DMS153 treated with DMSO at 0.1 percent for 48 hours (cell line): Measurements from ENCODE around the gene MYL7.

Source experiments
- DNase-seq: peaks from one replicate; lab custom pipeline; 2025; ENCODE audit not compliant: unreplicated experiment; lab: John Stamatoyannopoulos, UW

The MYL7 gene

DNA sequence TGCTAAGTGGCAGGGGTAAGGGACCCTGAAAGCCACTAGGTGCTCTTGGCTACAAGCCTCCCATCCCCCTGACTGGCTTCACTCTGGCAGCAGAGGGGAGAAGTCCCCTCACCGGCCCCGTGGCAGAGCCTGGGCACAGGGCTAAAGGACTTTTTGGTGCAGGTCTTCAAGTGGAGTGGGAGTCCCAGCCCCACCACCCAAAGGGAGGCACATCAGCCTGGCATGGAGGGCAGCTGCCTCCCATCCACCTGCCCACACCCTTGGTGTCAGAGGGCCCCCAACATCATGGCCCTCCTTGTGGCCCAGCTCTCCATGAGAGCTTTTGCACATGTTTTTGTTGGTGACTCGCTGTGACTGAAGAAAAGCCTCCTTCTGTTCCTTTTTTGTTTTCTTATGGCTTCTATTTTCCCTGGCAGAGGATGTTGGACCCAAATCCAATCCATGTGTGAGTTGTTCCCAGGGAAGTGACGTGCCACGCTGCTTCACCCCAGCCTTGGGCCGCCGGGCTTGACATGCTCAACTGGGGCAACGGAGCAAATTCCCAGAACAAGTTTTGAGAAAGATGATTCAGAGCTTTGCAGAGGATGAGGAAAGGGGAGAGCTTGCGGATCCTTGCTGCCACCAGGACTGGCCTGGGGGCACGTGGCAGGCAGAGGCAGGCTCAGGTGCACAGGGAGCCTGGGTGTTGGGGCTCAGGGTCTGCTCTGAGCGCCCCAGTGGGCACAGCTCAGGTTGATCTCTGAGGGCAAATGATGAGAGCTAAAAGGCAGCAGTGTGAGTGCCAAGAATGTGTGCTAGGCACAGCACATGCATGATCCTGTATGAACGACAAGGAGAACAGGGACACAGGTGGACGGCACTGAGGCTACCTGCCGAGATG lies 38.9 kb downstream of the MYL7 start:
- DNase-seq, result no peak

DNA sequence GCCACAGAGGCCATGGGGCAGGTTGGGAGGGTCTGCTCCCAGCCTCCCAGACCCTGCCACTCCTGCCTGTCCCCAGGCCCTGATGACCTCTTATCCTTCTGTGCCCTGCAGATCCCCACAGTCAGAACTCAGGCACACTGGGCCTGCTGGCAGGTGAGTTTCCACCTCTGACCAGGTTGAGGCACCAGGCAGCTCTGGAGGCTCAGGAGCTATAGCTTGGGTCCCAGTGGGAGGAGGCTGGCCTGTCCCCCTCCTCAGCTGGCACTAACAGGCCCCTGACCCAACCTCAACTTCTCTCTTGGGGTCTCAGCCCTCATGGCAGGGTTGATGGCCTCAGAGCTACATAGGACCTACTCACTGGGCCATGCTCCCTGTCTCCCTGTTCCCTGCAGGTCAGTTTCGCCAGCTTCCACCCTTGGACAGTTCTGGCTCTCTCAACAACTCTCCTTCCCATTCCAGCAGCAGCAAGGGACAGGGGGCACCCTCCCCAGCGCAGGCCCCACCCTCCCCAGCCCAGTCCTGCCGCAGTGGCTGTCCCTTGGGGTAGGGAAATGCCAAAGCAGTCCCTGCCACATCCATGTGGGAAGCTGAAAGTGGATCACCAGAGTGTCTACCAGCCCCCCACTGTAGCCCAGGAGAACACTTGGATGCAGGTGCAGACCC lies 39.7 kb downstream of the MYL7 start:
- DNase-seq, result no peak

DNA sequence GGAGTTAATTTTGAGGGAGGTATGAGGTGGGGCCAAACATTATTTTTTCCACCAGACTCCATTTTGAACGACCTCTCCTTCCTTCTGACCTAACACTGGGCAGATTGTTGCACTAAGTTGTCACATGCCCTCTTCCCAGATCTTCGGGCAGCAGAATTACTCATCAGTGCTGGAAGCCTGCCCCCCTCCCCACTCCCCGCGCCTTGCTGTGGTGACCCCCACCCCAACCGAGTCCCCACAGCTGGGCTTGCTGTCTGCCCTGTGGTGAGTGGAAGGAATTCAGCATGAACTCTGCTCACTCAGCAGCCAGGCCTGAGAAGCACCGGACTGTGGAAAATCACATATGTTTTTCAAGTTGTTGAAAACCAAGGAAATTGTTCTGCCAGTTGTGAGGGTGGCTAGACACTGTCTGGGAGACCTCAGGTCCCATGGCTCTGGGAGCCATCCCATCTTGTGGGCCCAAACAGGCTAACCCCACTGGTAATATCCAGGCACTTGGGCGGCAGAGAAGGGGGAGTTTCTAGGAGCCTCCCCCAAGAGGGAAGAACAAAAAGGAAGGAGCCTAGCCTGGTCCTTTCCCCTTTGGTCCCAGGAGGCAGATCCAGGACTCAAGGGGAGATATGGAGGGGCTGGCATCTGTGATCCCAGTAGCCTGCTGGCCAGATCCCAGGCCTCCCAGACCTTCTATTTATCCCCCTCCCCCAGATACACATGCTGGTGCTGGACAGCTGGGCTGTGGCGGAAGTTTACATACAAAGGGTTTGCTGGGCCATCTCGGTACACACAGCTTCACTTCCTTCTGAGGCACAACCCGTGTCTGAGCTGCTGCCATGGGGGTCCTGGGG lies 40.5 kb downstream of the MYL7 start:
- DNase-seq, result no peak

DNA sequence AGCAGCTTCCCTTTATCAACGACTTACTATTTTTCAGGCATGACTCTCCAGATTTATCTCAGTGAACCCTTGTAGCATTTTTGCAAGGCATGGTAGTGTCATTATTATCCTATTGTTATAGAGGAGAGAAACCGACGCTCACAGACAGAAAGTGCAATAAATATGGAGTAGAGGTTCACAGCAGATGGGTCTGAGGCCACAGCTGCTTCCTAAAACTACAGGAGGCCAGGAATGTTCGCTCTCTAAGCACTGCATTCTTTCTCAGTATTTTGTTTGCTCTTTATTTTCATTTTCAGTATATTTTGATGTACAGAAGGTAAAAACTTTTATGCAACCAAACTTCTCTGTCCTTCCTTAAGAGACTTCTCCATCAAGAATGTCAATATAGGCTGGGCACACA lies 41.5 kb downstream of the MYL7 start:
- no peak for DNase-seq

DNA sequence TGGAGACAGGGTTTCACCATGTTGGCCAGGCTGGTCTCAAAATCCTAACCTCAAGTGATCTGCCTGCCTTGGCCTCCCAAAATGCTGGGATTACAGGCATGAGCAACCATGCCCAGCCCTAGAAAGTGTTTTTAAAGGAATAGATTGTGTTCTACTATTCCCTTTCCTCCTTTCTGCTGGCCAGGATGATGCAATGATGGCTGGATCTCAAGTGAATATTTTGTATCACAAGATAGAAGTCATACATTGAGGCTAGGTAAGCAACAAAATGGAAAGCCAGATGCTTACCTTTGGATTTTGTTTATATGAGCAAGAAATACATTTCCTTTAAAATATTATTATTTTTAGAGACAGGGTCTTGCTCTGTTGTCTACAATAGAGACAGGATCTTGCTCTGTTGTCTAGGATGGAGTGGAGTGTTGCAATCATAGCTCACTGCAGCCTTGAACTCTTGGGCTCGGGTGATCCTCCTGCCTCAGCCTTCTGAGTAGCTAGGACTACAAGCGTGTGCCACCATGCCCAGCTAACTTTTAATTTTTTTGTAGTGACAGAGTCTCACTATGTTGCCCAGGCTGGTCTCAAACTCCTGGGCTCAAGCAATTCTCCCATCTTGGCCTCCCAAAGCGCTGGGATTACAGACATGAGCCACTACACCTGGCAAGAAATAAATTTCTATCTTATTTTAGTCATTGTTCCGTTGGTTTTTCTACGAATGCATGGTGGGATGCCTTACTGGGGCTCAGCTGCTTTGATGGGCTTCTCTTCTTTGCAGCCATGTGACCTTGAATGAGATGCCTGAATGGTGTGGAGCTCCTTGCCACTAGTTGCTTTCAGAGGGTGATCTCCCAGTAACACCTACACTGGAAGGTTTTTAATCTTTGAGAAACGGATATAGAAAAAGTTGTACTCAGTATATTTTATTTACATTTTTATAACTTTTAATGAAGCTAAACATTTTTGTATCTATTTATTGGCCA lies 42.8 kb downstream of the MYL7 start:
- DNase-seq, result no peak

DNA sequence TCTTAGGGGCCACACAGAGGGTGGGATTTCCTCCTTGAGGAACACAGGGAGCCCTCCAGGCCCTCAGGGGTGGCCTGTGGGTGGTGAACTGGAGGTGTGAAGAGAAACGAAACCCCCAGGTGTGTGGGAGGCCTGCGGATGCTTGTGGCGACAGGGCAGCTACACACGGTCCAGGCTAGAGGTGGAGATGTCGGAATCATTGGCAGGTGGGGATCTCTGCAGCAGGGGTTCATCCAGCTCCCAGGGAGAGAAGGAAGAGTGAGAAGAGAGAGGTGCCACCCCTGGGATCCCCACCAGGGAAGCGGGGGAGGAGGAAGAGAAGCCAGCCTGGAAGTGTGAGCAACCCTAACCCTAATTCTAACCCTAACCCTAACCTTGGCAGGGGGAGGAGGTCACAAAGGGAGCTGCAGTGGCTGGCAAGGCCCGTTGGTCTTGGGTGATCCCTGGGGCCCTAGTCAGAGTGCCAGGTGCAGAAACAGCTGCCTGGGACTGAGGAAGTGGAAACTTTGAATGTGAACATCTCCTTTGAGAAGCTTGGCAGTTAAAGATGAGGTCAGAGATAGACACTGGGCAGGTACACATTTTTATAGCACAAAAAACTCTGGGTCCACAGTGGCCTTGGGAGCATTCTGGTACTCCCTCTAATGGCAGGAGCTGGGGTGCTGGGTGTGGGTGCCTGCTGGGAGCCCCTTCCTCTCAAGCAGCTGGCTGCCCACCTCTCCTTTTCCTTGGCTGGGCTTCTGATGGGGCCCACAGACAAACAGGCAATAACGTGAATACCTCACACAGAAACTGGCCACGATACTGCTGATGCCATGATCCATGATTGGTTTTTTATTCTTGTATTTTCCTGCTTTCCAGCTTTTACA lies 43.8 kb downstream of the MYL7 start:
- DNase-seq, result no peak

DNA sequence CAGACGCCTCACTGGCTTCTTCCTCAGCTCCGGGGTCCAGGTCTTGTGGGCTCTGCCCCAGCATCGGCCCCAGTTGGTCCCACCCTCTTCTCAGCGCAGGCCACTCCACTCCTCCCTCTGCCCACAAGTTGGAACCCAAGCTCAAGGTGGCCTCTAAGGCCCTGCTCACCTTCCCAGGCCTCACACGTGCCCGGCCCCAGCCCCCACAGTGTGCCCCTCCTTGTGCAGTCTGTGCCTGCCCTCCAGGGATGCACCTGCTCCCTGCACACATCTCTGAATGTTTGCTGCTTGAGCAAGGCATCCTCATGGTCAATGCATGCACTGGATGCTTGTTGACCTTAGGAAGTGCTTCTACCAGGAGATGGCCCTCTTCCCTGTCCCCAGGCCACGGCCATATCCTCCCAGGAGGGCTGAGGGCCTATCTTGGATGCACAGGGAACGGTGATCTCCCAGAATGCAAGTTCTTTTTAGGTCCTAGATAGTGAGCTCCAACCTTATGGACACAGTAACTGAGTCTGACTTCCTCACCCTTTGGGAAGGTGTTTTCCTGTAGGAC lies 44.7 kb downstream of the MYL7 start:
- no peak for DNase-seq

DNA sequence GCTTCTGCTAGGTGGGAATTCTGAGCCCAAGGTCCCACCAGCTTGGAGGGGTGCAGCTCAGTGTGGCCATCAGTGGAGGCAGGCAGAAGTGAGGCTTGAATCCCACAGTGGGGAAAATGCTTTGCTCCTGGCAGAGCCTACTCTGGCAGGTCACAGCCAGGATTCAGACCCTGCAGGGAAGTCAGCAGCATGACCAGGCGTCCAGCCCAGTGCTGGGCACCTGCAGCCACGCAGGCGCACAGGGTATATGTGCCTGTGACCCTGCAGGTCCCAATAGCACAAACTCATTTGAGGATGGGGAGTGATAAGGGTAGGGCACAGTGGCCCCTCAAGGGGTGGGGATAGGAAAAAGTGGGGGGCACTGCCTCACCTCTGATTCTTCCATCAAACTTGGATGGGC lies 45.4 kb downstream of the MYL7 start:
- no peak for DNase-seq

DNA sequence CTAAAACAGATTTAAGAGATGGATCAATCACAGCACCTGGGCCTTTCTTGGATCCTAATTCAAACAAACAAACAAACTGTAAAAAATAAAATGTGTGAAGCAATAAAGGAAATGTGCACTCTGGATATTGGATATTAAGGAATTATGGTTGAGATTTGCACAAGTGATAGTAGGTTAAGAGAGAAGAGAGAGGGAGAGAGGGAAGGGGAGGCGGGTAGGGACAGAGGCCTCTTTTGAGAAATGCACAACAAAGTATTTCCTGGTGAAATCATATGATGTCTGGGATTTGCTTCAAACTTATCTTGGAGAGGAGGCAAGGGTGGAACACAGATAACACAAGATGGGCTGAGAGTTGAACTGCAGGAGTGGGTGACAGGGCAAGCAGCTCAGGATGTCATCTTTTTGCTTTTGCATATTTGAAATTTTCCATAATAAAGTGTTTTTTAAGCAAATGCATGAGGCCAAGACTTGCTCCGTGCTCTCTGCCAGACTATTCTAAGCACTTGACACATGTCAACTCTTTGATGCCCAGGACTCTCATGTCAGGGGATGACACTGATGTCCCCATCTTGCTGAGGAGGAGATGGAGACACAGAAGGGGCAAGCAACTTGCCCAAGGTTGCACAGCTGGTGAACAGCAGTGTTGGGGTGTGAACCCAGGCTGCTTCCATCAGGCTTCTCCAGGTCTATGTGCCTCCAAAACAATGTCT lies 46.1 kb downstream of the MYL7 start:
- no peak for DNase-seq

DNA sequence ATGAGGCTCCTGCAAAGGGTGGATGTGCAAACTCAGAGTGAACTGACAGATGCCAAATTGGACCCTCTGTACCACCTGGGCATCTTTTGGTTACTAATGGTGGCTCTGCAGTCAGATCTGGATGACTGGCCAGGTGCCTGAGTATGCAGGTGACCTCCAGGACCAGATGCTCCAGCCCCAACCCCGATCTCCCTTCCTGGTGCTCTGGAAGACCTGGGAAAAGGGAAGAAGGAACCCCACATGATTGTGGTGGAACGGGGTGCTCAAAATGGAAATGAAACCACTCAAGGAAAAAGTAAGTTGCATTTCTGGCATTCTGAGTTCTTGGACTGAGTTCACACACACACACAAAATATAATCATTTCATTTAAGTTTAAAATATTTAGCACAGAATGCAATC lies 46.8 kb downstream of the MYL7 start:
- no peak for DNase-seq

DNA sequence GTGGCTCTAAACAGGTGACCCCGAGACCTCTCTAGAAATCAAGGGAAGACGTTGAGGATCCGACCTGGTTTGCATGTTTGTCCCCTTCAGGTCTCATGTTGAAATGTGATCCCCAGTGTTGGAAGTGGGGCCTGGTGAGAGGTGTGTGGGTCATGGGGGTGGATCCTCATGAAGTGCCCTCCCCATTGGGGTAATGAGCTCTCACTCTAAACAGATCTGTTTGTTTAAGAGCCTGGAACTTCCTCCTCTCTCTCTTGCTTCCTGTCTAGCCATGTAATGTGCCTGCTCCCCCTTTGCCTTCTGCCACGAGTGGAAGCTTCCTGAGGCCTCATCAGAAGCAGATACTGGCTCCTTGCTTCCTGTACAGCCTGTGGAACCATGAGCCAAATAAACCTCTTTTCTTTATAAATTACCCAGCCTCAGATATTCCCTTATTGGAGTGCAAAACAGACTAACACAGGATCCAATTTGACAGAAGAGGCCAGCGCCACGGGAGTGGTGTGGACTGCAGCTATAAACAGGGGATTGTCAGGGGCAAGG lies 48.0 kb downstream of the MYL7 start:
- no peak for DNase-seq
